SIG-M5 treated with dmso at 0.1 percent for 504 hours (cell line): ENCODE data around the gene MRPS22.

Source experiments
- DNase-seq: peaks from one replicate; lab custom pipeline; 2025; ENCODE audit not compliant: unreplicated experiment; lab: John Stamatoyannopoulos, UW

The MRPS22 gene

DNA sequence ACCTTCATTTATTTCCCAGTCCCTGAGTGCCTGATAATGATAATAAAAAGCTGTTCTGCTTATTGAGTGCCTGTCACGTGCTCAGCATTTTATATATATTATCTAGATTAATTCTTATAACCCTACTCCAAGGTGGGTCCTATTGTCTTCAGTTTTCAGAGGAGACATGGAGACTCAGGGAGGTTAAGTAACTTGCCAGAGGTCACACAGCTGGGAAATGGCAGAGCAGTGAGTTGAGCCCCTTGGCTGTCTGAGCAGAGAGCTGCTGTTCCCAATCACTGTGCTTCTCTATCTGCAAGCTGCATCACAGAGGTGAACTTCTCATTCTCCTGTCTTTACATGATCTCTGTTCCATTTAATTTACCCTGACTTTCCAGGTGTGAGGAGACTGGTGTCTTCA lies 32.3 kb upstream of the MRPS22 start:
- DNase-seq: no peak

GRCh38 chr3:139312416-139312815 lies 31.4 kb upstream of the MRPS22 start:
- no peak for DNase-seq

DNA sequence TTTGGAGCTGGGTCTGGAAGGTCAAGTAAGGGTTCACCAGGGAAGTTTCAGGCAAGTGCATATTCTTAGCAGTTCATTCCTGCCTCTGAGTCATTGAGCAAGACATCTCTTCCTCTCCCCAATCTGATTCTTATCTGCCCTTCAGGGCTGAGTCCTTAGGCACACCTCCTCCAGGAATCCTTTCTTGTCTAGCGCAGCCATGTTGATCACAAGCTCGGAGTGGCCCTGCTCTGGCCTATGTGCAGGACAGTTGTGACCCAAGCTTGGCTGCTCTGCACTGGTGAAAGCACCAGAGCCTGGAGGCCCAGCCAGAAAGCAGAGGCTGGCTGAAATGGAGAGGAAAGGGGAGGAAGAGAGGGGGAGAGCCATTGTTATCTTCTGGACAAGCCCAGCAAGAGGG lies 30.9 kb upstream of the MRPS22 start:
- DNase-seq: peak; percentile 22

DNA sequence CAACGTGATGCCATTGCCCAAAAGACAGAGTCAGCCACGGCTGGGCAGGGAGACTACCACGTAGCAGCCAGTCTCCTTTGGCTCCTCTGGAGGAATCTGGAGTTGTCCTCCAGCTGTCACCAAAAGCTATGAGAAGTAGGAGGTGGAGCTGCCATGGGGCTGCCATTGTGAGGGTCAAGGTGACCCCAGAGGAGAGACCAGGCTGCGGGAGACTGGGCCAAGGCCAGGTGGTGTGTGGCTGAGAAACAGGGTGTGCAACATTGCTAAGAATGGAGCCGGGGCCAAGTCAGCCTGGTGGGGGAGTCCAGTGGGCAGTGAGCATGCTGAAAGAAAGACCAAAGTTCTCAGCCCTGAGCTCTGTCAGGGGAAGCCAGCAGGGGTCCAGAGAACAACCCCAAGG lies 29.9 kb upstream of the MRPS22 start:
- no peak for DNase-seq

DNA sequence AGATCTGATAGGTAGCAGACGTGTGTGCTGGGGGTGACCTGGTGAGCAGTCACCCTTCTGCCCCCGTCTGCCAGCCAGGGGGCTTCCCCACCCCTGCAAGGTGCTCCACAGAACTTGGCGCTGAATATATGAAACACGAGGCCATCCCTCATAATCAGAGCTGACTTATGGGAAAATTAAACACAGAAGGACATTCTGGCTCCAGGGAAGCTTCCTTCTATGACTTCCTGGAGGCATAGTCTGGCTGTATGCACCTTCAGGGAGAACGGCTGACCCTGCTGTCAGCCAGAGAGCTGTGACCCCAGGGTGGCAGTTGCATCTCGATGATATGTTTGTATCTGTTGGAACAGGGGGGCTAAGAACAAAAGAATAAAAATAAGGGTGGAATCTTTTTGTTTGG lies 26.6 kb upstream of the MRPS22 start:
- no peak for DNase-seq

DNA sequence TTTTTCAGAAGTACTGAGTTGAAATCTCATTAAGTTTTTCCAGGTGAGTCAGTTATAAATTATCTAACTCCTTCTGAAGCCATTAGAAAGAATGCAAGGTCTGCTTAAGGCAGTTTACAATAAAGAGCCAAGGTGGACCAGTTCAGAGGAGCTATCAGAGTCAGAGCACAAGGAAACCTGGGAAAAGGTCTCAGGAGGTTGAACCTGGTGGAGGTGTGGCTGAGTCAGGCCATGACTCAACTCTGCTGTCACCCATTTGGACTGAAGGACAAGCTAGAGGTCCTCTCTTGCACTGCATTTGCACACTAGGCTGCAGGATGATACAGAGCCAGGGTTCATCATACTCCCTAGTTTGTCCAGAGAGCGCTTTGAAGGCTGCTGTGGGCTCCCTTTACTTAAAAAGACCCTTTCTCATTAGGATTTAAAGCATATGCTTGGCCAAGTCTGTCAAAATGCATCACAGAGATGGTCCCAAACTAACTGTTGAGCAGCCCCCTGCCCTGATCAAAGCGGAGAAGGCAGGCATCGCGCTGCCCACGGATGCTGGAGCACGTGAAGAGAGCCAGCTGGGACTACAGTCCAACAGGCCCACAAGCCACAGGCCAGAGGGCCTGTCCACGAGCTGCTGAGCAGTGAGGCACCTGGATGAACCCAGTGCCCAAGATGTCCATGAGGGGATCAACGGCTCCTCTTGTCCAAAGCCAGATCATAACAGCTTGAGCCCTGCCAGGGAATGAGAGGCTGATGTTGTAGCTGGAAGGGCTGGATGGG lies 26.0 kb upstream of the MRPS22 start:
- no peak for DNase-seq

GRCh38 chr3:139318431-139318816 lies 25.4 kb upstream of the MRPS22 start:
- DNase-seq: no peak

DNA sequence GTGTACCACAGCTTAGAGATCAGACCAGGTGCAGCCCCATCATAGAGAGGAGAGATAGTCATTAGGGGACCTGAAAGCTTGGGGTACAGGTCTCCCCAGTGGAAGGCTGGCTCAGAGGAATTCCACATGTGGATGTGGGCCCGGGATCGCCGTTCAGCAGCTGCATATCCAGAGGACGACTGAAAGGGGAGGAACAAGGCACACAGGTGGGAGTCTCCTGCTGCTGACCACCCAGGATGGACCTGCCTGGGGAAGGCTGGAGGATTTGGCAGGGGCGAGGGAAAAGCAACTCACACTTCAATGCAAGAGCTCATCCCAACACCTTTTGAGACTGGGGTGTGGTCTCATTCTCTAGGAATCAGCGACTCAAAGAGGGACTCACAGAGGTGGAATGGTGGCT lies 25.0 kb upstream of the MRPS22 start:
- no peak for DNase-seq

GRCh38 chr3:139319428-139320402 lies 24.1 kb upstream of the MRPS22 start:
- peak; percentile 34 for DNase-seq

- DNase-seq: no peak
Observed at GRCh38 chr3:139320551-139321309, 23.1 kb upstream of the MRPS22 start.

- no peak for DNase-seq
Observed at GRCh38 chr3:139322346-139322745, 21.5 kb upstream of the MRPS22 start.

- DNase-seq: no peak
Observed at GRCh38 chr3:139323146-139323545, 20.7 kb upstream of the MRPS22 start.

DNA sequence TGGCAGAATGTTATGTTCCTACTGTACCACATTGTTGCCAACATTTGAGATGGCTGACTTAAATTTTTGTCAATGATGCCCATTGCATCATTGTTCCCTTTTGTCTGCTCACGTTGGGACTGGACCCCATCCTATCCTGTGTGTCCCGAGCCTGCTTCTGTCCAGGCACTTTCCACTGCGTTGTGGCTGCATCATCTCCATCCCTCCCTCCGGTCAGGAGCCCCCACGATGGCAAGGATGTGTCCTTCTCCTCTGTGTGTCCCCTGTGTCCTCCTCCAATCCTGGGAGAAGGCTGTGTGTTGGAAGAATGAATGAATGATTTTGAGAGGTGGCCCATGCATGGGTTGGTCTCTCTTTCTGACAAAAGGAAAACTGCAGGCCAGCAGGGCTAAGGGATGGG lies 19.4 kb upstream of the MRPS22 start:
- no peak for DNase-seq

DNA sequence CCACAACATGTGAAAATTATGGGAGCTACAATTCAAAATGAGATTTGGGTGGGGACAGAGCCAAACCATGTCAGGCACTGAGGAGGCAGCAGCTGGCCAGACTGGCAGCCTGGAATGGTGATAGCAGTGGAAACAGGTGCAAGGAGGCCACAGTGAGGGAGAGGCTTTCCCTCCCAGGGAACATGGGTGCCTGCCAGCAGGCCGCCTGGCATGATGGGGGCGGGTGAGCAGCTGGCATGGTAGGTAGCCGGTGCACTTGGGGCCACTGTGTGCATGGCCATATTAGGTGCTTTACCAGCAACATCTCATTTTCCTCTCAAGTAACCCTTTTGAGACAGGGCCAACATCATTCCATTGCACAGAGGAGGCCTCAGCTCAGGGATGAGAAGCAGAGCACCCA lies 18.3 kb upstream of the MRPS22 start:
- DNase-seq: no peak

DNA sequence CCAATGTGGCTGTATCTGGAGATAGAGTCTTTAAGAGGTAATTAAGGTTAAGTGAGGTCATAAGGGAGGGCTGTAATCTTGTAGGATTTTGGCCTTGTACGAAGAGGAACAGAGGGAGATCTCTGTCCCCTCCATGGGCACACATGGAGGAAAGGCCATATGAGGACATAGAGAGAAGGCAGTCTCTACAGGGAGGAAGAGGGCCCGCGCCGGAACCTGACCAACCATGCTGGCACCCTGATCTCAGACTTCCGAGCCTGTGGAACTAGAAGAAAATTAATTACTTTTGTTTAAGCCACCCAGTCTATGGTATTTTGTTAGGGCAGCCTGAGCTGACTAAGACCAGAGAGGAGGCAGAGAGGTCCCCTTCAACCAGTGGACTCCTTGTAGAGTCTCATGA lies 17.7 kb upstream of the MRPS22 start:
- DNase-seq: no peak

- DNase-seq: no peak
Observed at GRCh38 chr3:139326707-139327106, 17.1 kb upstream of the MRPS22 start.

- DNase-seq: no peak
Observed at GRCh38 chr3:139327231-139327630, 16.6 kb upstream of the MRPS22 start.

- DNase-seq: no peak
Observed at GRCh38 chr3:139327861-139328260, 16.0 kb upstream of the MRPS22 start.

- no peak for DNase-seq
Observed at GRCh38 chr3:139328356-139328755, 15.5 kb upstream of the MRPS22 start.

GRCh38 chr3:139329364-139329850 lies 14.4 kb upstream of the MRPS22 start:
- DNase-seq: peak; percentile 85

- DNase-seq: no peak
Observed at GRCh38 chr3:139332092-139332491, 11.7 kb upstream of the MRPS22 start.
